GM10847 (cell line): ENCODE results near the gene ETFA.

Source experiments
- POLR2A ChIP-seq: IDR thresholded peaks from 2 replicates; pipeline ENCODE4 v1.6.1; 2011; ENCODE audit not compliant: insufficient read length; ENCODE audit errors: extremely low read depth

ETFA gene

DNA sequence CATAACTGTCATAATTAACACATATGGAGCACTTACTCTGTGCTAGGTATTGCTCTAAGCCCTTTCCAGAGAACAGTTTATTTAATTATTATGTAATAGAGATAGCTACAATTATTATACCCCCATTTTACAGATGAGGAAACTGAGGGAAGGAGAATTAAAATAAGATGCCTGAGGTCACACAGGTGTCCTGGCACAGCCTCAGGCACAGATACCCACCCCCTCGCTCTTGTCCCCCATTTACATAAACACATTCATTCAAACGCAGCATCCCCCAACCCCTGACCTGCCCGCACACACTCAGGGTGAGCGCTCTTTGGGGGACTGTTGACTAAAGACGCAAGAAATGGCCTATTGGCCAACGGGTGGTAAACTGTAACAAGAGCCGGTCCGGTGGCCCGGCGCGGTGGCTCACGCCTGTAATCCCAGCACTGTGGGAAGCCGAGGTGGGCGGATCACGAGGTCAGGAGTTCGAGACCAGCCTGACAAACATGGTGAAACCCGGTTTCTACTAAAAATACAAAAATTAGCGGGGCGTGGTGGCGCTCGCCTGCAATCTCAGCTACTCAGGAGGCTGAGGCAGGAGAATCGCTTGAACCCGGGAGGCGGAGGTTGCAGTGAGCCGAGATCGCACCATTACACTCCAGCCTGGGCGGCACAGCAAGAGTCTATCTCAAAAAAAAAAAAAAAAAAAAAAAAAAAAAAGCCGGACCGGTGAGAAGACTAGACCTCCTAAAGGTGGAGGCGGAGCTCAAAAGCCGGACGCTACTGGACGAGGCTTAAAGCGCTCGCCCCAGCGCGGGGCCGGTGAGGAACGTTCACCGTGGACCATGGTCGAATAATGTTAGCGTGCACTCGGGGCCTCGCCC, 23.4 kb upstream of the ETFA start:
- no peak for TF ChIP-seq POLR2A

DNA sequence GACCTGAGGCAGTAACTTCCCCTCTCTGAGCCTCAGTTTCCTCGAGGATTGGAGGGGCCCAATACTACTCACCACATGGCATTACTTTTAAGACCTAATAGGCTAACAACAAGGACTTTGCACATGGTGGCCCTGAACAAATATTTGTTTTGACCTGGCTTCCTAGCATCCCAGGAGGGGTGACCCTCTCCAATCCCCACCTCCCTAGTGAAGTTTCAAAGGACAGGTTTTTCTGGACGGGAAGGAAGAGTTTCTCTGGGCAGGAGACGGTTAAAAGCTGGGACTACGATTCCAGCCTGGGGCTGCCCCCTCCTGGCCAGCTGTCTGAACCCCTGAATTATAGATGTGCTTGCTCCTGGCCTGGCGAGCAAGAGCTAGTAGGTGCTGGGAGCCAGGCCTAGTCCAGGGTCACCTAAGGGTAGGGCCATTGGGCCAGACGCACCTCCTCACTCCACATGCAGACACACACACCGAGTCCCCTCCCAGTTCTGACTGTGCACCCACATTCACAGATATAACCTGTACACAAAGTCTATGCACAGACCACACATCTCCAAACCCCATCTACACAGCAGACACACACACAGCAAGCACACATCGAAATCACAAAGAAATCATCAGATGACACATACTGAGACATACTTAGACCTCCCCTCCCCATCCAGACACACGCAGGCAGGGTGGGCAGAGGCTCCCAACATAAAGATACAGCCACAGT, 22.6 kb upstream of the ETFA start:
- no peak for TF ChIP-seq POLR2A

DNA sequence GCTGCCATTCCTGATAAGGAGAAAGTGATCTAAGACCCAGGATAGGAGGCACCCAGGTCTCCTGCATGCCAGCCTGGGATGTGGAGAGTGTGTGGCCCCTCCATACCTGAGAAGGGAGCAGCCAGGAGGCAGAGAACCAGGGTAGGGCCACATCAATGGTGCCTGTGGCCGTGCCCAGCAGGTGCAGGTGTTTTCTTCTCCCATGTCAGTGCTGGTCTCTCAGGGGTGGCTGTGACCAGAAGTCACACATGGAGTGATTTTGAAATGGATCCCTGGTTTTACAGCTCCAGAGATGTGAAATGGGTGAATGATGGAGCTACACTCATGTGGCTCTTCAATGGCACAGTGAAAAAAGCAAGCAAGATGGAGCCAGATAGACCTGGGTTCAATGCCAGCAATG, 22.0 kb upstream of the ETFA start:
- no peak for TF ChIP-seq POLR2A

DNA sequence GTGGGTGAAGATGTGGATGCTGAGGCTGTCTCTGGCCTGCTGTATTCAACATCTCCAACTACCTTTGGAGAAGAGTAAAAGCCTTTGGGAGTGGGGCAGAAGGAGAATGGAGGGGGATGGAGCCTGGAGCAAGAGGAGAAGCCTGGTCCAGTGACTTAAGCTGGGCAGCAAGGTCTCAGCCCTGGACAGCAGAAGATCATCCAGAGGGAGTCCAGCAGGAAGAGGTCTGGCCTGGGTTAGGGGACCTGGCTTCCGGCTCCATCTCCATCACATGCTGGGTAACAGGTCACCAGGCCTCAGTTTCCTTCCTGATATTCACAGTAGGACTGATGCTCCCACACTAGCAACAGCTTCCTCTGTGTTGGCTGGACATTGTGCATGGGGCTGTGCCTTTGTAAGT, 21.5 kb upstream of the ETFA start:
- no peak for TF ChIP-seq POLR2A

DNA sequence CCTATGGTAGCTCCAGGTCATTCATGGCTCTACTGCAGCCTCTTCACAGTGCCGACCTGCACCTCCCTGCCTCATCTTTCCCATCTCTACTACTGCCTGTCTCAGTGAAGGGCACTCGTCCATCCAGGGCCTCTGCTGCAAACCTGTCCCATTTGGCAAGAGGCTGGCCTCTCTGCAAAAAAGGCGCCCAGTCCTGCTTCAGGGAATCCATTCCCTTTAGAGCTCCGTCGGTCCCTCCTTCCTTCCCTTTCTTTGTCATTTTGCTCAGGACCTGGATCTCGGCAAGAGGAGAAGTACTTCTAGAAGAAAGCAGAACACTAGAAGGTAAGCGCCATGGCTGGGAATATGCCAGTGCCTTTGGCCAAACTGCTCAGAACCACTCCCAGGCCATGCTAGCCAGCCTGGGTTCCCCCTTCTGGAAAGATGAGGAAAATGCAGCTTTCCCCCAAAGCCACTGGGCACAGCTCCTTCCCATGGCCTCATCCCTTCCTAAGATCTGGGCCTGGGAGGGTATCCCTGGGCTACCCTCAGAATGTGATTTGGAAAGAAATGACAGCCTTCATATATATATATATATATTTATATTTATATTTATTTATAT, 18.9 kb upstream of the ETFA start:
- no peak for TF ChIP-seq POLR2A

DNA sequence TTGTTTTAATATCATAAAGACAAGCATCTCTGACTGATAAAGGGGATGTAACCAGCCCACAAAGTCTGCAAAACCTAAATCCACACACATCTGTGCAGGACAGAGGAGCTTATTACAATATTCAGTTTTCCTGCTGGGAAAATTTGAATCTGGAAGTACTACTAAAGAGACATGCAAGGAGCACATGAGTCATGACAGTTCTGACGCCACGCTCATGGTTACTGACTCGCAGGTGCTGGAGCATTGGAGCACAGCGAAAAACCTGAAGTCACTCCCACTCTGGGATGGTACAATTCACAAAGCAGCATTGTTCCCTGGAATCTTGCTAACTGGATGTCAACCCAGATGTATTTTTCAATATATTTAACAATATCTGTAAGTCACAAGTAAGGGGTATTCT, 17.7 kb upstream of the ETFA start:
- no peak for TF ChIP-seq POLR2A

DNA sequence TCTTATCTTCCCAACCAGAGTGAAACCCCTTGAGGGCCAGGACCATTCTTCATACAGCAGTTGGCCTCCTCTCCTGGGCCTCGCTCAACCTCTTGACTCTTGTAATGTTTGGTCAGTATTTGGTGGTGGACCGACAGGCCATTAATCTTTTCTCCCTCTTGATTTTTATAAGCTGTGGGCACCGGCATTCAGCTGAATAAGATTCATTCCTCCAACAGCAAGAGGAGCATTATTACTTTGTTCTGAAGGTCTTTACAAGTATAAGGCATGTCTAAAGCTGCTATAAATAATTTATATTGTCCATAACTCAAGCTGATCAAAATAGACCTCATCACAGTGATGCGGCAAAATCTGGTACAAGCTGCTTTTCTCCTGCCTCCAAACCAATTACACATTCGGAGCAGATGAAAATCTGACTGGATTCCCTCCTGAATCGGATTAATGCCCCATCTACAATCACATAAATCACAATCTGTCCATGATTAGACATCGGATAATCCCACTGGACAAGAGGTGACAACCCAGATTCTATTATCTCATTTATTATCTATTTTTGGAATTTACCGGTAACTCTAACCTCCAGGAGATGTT, 16.9 kb upstream of the ETFA start:
- no peak for TF ChIP-seq POLR2A

DNA sequence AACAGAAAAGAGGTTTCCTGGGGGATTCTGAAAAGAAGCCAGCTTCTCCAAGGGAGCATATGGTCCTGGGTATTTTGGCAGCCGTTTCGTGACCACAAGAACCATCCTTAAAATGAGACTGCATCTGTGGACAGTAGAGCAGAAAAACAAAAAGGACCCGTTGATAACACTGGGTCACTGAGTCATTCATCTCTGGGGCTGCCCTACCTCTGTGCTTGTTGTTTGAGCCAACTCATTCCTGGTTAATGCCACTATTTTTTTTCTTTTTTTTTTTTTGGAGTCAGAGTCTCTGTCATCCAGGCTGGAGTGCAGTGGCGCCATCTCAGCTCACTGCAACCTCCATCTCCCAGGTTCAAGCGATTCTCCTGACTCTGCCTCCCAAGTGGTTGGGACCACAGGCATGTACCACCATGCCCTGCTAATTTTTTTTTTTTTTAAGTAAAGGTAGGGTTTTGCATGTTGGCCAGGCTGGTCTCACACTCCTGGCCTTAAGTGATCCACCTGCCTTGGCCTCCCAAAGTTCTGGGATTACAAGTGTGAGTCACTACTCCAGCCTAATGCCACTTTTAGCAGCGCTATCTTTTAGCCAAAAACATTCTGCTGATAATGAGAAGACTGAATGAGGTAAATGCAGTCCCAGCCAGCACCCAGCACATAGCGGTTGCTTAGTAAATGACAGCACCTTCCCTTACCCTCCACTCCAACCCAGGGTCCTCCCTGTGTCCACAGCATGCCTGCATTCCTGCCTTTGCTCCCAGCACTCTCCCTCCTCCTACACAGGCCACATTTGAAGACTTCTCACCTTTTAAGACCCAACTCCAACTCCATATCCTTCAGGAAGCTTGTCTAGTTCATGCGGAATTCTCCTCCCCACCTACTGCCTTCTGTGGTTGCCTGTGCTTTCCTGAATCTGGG, 16.2 kb upstream of the ETFA start:
- TF ChIP-seq POLR2A, result no peak

DNA sequence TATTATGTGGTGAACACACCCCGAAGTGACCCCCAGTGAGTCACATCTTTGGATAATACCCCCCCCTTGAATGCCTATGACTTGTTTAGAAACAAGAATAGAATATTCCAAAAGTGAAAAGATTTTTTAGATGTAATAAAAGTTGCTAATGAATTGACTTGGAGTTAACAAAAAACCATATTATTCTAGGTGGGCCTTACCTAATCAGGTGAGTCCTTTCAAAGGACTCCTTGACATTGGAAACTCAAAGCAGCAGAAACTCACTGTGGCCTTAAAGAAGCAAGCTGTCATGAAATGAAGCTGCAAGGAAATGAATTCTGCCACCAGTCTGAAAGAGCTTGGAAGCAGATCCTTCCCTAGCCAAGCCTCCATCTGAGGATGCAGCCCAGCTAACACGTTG, 14.4 kb upstream of the ETFA start:
- TF ChIP-seq POLR2A, result no peak

DNA sequence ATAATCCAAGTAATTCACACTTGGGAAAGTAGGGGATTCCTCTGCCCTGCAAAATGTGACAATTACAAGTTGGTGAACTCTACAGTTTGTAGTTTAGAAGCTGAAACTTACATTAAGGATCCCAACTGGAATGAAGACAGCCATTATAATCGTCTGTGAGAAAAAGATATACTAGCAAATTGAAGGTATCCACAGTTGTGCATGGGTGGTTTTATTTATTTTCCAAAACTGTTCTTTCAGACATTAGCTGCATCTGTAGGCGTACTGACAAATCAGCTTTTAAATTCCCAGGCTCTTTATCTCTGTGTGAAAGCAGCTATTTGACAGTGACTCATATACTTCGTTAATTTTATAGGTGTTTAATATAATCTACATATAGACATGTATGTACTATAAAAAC, 12.8 kb upstream of the ETFA start:
- no peak for TF ChIP-seq POLR2A

DNA sequence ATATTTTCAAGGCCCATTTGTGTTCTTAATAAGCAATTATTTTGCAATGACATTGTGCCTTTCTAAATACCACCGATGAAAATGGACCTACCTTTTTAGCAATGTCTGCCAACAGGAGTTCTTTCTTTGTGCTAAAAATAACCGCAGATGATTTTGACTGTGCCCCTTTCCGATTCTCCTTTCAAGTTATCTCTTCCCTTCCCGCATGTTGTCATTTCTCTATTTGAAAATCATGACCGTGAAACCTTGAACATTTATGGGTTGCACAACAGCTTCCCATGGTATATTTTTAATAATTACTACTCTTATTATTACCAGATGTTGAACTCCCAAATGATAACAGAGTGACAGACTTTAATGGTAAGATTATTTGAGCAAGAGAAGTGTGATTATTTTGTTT, 10.3 kb upstream of the ETFA start:
- no peak for TF ChIP-seq POLR2A

DNA sequence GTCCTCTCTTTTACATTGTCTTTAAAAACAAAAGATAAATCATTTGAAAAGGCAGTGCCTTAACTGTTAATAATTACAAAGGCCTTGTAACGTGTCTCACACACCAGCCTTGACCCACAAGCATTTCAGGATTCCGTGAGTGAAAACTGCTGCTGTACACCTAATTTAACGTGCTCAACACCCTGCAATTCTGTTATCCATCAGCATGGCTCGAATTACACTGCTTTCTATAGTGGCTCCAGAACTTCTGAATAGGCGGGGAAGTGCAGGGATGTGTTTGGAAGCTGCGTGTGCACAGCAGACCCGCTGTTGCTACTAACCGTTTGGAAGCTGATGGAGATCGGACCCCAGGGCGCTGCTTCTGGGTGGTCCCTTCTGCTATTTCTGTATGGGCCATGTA, 9.9 kb upstream of the ETFA start:
- TF ChIP-seq POLR2A, result no peak

DNA sequence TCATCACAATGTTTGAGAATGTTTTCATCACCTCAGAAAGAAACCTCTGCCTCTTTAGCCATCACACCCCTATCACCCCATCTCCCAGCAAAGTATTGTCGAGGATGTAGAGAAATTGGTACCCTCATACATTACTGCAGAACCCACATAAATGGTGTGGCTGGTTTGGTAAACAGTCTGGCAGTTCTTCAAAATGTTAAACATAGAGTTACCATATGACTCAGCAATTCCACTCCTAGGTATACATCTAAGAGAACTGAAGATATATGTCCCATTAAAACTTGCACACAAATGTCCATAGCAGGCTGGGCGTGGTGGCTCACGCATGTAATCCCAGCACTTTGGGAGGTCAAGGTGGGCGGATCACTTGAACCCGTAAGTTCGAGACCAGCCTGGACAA, 8.7 kb upstream of the ETFA start:
- no peak for TF ChIP-seq POLR2A

DNA sequence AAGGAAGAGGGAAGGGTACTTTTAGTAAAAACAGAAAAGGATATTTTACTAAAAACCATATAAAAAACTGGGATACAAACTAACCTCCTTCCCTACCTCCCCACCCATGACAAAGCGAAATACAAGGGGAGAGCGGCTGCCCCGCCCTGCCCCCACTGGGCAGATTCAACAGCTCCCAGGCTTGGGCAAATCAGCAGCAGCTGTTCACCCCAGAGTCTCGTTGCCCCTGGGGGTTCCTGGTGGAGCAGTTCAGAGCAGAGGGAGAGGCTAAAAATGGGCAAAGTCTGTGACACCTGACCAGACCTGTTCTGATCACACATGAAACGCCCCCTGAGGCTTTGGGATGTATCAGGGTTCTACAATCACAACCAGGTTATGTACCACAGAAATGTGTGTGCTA, 2.5 kb upstream of the ETFA start:
- no peak for TF ChIP-seq POLR2A
